Measurements from ENCODE around the gene PALB2. TPM values are rescaled to one million over a fixed set of nuclear protein-coding genes. Genes with fewer than 3 reads are reported as not detected.
A peak's percentile ranks its signal among the peaks of the same experiment; 100 is the strongest.

Gene PALB2
- polyA plus RNA-seq (2012; ENCODE audit: insufficient read depth, insufficient read length, low read depth) = 13.7 TPM

DNA sequence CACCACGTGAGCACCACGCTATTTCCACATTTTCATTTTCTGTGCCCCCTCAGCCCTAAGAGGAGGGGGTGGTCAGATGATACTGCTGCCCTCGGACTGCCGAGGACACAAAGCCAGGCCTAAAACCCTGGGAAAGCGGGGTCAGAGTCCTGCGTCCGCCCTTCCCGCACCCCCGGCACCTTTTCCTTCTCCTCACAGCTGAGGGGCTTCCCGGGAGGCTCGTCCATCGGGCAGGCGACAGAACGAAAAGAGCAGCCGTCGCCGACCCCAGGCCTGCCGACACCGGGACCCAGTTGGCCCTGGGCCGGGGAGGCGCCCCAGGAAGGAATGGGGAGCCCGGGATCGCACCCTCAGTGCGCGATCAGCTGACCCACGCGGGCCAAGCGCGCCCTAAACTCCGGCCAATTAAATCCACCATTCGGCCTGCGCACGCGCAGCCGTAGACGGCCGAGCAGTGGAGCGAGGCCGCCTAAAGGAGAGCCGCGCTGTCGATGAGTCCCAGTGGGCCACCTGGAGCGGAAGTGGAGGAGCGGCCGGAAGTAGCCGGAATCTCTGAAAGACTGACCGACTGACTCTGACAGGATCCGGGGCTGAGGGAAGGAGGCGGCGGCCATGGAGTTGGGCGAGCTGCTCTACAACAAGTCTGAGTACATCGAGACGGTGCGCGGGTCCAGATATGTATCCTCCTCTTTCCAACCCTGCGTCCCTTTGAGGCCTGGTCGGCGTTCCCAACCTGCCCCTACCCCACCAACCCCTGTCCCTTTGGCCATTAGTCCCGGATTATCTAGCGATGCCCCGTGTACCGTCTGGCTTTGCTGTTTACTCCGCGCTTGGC is at the start of gene PALB2, which contains the start of gene DCTN5:
PALB2 (minus strand) TSS at position 380 of the 835 bp plus-strand sequence; CDS start at position 227, 153 bp downstream.
DCTN5 (plus strand) TSS at position 536 of the 835 bp plus-strand sequence; CDS start at position 613, 77 bp downstream.
- no peaks in the 10 kb centered on the region for H3K4me1 ChIP-seq
- peaks cover 17% of the 10 kb centered on the region for H3K36me3 ChIP-seq
- no peaks in the 10 kb centered on the region for H3K9me3 ChIP-seq
- TF ChIP-seq, protein P1, sequence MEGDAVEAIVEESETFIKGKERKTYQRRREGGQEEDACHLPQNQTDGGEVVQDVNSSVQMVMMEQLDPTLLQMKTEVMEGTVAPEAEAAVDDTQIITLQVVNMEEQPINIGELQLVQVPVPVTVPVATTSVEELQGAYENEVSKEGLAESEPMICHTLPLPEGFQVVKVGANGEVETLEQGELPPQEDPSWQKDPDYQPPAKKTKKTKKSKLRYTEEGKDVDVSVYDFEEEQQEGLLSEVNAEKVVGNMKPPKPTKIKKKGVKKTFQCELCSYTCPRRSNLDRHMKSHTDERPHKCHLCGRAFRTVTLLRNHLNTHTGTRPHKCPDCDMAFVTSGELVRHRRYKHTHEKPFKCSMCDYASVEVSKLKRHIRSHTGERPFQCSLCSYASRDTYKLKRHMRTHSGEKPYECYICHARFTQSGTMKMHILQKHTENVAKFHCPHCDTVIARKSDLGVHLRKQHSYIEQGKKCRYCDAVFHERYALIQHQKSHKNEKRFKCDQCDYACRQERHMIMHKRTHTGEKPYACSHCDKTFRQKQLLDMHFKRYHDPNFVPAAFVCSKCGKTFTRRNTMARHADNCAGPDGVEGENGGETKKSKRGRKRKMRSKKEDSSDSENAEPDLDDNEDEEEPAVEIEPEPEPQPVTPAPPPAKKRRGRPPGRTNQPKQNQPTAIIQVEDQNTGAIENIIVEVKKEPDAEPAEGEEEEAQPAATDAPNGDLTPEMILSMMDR (IDR thresholded peaks at IDR 0.05; ENCODE audit: low read depth, low read length) = no peak
- H3K4me3 ChIP-seq (ENCODE audit: low read depth, low read length) = peak within 1 kb of the TSS; percentile 100
- peak; percentile 95 for DNase-seq
- H3K27me3 ChIP-seq = no peaks in the 10 kb centered on the region

DNA sequence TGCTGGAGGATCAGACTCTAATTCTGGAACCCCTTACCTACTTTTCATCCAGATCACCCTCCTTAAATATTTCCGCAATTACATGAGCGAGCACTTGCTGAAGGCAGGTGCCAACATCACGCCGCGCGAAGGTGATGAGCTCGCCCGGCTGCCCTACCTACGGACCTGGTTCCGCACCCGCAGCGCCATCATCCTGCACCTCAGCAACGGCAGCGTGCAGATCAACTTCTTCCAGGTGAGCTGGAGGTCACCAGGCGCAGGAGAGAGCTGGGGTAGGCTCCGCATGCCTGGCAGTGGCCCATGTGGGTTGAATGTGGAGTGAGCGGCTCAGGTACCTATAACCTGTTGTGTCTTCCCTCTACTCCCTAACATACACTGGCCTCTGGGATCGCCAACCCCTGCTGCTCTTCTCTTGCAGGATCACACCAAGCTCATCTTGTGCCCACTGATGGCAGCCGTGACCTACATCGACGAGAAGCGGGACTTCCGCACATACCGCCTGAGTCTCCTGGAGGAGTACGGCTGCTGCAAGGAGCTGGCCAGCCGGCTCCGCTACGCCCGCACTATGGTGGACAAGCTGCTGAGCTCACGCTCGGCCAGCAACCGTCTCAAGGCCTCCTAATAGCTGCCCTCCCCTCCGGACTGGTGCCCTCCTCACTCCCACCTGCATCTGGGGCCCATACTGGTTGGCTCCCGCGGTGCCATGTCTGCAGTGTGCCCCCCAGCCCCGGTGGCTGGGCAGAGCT is 48.5 kb upstream of the PALB2 start:
- Histone ChIP-seq H3K9me3 (no peaks in the 10 kb centered on the region), H3K27me3 (no peaks in the 10 kb centered on the region), H3K36me3 (peaks cover 71% of the 10 kb centered on the region), H3K4me1 (no peaks in the 10 kb centered on the region), H3K4me3 (ENCODE audit: low read depth, low read length) (no peak overlapping the region)
- no peak for DNase-seq
- TF ChIP-seq, protein P1 (IDR thresholded peaks at IDR 0.05; ENCODE audit: low read depth, low read length) = no peak

DNA sequence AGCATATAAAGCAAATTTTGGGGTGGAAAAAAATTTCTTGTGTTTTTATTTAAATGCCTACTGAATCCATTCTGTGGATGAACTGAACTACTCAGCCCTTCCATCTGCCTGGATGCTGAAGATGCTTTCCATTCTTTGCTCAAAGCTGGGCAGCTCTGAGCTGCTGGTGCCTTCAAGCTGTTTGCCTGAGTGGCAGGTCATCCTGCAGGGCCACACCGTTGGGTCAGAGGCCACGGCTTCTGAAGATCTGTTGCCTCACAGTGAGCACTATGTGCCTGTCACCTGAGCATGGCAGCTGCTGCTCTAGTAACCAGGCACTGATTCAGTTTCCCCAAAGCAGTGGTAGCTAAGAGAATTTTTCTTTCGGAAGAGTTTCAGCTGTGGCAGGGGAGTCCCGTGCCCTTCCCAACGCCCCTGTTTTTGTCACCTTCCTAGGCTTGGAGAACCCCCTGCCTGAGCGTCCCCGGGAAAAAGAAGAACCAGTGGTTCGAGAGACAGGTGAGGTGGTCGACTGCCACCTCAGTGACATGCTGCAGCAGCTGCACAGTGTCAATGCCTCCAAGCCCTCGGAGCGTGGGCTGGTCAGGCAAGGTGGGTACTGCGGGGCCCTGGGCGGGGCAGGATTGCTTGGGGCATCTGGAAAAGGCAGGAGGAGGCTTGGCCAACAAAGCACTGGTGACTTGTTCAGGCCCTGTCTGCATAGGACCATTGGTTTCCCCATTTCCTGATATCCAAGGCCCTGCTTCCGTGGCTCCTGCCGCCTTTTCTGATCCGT is 46.1 kb upstream of the PALB2 start:
- Histone ChIP-seq H3K27me3 (no peaks in the 10 kb centered on the region), H3K36me3 (peaks cover 88% of the 10 kb centered on the region), H3K4me1 (no peaks in the 10 kb centered on the region), H3K9me3 (no peaks in the 10 kb centered on the region), H3K4me3 (ENCODE audit: low read depth, low read length) (no peak overlapping the region)
- TF ChIP-seq, protein P1 (IDR thresholded peaks at IDR 0.05; ENCODE audit: low read depth, low read length) = no peak
- DNase-seq = no peak

DNA sequence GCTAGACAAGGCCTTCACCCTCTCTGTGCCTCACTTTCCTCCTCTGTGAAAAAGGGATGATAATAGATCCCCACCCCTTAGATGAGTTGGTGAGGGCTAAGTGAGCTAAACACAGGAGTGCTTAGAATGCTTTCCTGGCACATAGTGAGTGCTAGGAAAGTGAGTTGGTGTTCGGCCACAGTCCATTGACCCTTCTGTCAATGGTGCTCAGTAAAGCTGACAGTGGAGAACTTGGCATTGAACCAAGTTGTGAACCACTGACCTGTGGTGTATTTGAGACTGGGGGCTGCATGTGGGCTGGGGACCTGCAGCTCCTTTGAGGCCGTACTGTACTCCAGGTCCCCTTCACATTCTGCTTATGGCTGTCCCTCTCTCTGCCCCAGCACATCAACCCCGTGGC is 42.4 kb upstream of the PALB2 start:
- no peaks in the 10 kb centered on the region for H3K9me3 ChIP-seq
- peaks cover 74% of the 10 kb centered on the region for H3K36me3 ChIP-seq
- no peaks in the 10 kb centered on the region for H3K27me3 ChIP-seq
- H3K4me3 ChIP-seq (ENCODE audit: low read depth, low read length) = no peak overlapping the region
- peaks cover 3% of the 10 kb centered on the region; the same call in 1 of the 2 replicates for H3K4me1 ChIP-seq
- TF ChIP-seq, protein P1 (IDR thresholded peaks at IDR 0.05; ENCODE audit: low read depth, low read length) = no peak
- no peak for DNase-seq

GRCh38 chr16:23682181-23682580 is 41.1 kb upstream of the PALB2 start:
- no peak overlapping the region for H3K4me3 ChIP-seq (ENCODE audit: low read depth, low read length)
- peaks cover 61% of the 10 kb centered on the region for H3K36me3 ChIP-seq
- TF ChIP-seq, protein P1 (IDR thresholded peaks at IDR 0.05; ENCODE audit: low read depth, low read length) = no peak

More at GRCh38 chr16:23682181-23682580, 41.1 kb upstream of the PALB2 start:
- Histone ChIP-seq H3K9me3 (no peaks in the 10 kb centered on the region), H3K27me3 (no peaks in the 10 kb centered on the region), H3K4me1 (peaks cover 3% of the 10 kb centered on the region; the same call in 1 of the 2 replicates)
- no peak for DNase-seq

Measured in BE2C (cell line).